GM12878 (cell line): Measurements from ENCODE around the gene CYTH3. TPM values are rescaled to one million over a fixed set of nuclear protein-coding genes. Genes with fewer than 3 reads are reported as not detected.

Experiments
- ATAC-seq: fragments of 200-7000 bp; cut with Tn5 transposase; 3 replicates; pipeline ENCODE4 v1.9.1; 2020; ENCODE audit warnings: mild to moderate bottlenecking, moderate library complexity
- BruUV-seq: library from RNA; stranded (reverse); fragments of 400-500 nt; replicated peaks from 2 replicates; lab custom pipeline; 2021; lab: Mats Ljungman, UMichigan
- CTCF ChIA-PET: fragments of 300-600 bp; sonication (Branson Sonifier 250); formaldehyde crosslinking; extraction: SDS; loops from one replicate; lab custom pipeline; 2021; ENCODE audit warnings: inconsistent platforms; lab: Yijun Ruan, JAX
- POLR2A ChIA-PET: fragments of 350-600 bp; formaldehyde crosslinking; extraction: SDS; loops from one replicate; lab custom pipeline; 2021; ENCODE audit warnings: inconsistent platforms; lab: Charles Lee
- RAD21 ChIA-PET: fragments of 300-600 bp; sonication (Branson Sonifier 250); formaldehyde crosslinking; loops from one replicate; lab custom pipeline; 2023; ENCODE audit warnings: antibody characterized with exemption; ENCODE audit not compliant: unreplicated experiment; lab: Charles Lee
- SMC1A ChIA-PET: fragments of 300-600 bp; sonication (Branson Sonifier 250); formaldehyde crosslinking; loops from one replicate; lab custom pipeline; 2023; ENCODE audit not compliant: unreplicated experiment, uncharacterized antibody; lab: Charles Lee
- DNase-seq: peaks from one replicate; pipeline ENCODE4 v3.0.0-alpha.2; 2011; ENCODE audit warnings: low read depth, low spot score
- FAIRE-seq: peaks from 3 replicates; lab custom pipeline; 2011; peaks lifted over from hg19 to GRCh38; lab: Jason Lieb, UNC
- H2AFZ ChIP-seq: 2 replicates; pipeline ENCODE4 v1.6.0; 2011; ENCODE audit warnings: low read depth, low read length, control low read depth; ENCODE audit not compliant: control insufficient read depth
- H3K27ac ChIP-seq: 2 replicates; pipeline ENCODE4 v1.5.1; 2011; ENCODE audit warnings: control low read depth; ENCODE audit not compliant: control insufficient read depth, insufficient read depth
- H3K27me3 ChIP-seq, 2 experiments: replicated peaks in 1 of 2; 2 replicates each; pipeline versions ENCODE4 v1.6.0 to v1.6.1; 2011; ENCODE audit warnings: low read length in 1 of 2; ENCODE audit not compliant: control insufficient read depth in 2 of 2, insufficient read depth in 2 of 2
- H3K36me3 ChIP-seq, 2 experiments: 2 replicates each; pipeline ENCODE4 v1.5.1; 2011; ENCODE audit warnings: low read length in 1 of 2; ENCODE audit not compliant: control insufficient read depth in 2 of 2, insufficient read depth in 2 of 2
- H3K4me1 ChIP-seq: 2 replicates; pipeline ENCODE4 v1.6.1; 2011; ENCODE audit warnings: mild to moderate bottlenecking, low read length, moderate library complexity, mixed read lengths; ENCODE audit not compliant: control insufficient read depth, insufficient read depth
- H3K4me2 ChIP-seq: 2 replicates; pipeline ENCODE4 v1.6.0; 2011; ENCODE audit warnings: control low read depth; ENCODE audit not compliant: control insufficient read depth, insufficient read depth
- H3K4me3 ChIP-seq: fragments of 200-600 bp; sonication (generic); 2 replicates; pipeline ENCODE4 v1.5.1; 2016
- H3K79me2 ChIP-seq: 2 replicates; pipeline ENCODE4 v1.6.0; 2011; ENCODE audit warnings: low read length; ENCODE audit not compliant: control insufficient read depth, insufficient read depth
- H3K9ac ChIP-seq: 2 replicates; pipeline ENCODE4 v1.8.0; 2011; ENCODE audit warnings: low read length, control low read depth, mixed read lengths; ENCODE audit not compliant: control insufficient read depth, insufficient read depth
- H3K9me3 ChIP-seq: replicated peaks from 3 replicates; pipeline ENCODE4 v1.5.1; 2011; ENCODE audit warnings: mild to moderate bottlenecking, low read length; ENCODE audit not compliant: control insufficient read depth, insufficient read depth
- H4K20me1 ChIP-seq: 2 replicates; pipeline ENCODE4 v1.6.0; 2011; ENCODE audit not compliant: control insufficient read depth, insufficient read depth
- ASH2L ChIP-seq: fragments of 300-600, 200-600 bp; sonication (generic); IDR thresholded peaks from 2 replicates; pipeline ENCODE4 v1.6.1; 2017; ENCODE audit warnings: low read depth, mild to moderate bottlenecking, borderline replicate concordance
- CBX5 ChIP-seq: sonication (generic); IDR thresholded peaks from 2 replicates; pipeline ENCODE4 v1.6.1; 2016; ENCODE audit warnings: low read depth, moderate library complexity, mild to moderate bottlenecking, inconsistent platforms
- IKZF1 ChIP-seq: fragments of 450-650 bp; conservative IDR thresholded peaks from 2 replicates; pipeline ENCODE4 v1.6.1; 2017; ENCODE audit warnings: antibody characterized with exemption, mild to moderate bottlenecking
- IKZF2 ChIP-seq, 2 experiments: fragments of 450-650 bp; IDR thresholded peaks; 2 replicates each; pipeline ENCODE4 v1.6.1; 2017; ENCODE audit warnings: mild to moderate bottlenecking in 2 of 2, moderate library complexity in 2 of 2
- JUNB ChIP-seq: IDR thresholded peaks from 2 replicates; pipeline ENCODE4 v1.6.1; 2016; ENCODE audit warnings: antibody characterized with exemption, mild to moderate bottlenecking
- PAX5 ChIP-seq: IDR thresholded peaks from 2 replicates; pipeline ENCODE4 v1.6.1; 2011; ENCODE audit warnings: low read depth, low read length, borderline replicate concordance
- PML ChIP-seq: IDR thresholded peaks from 2 replicates; pipeline ENCODE4 v1.6.1; 2012; ENCODE audit warnings: low read length, inconsistent platforms
- RUNX3 ChIP-seq: IDR thresholded peaks from 2 replicates; pipeline ENCODE4 v1.6.1; 2012; ENCODE audit warnings: low read length, inconsistent platforms
- SRF ChIP-seq, 2 experiments: IDR thresholded peaks; 2 replicates each; pipeline ENCODE4 v1.6.1; 2011; ENCODE audit warnings: low read depth in 2 of 2, low read length in 2 of 2, mild to moderate bottlenecking in 1 of 2, moderate library complexity in 1 of 2
- TBL1XR1 ChIP-seq: IDR thresholded peaks from 2 replicates; pipeline ENCODE4 v1.6.1; 2012; ENCODE audit warnings: low read depth, low read length, improper control_type of control experiment
- TCF12 ChIP-seq: IDR thresholded peaks from 2 replicates; pipeline ENCODE4 v1.6.1; 2011; ENCODE audit warnings: low read depth, mild to moderate bottlenecking, low read length
- ZNF384 ChIP-seq: IDR thresholded peaks from 2 replicates; pipeline ENCODE4 v1.6.1; 2012; ENCODE audit warnings: low read depth, mild to moderate bottlenecking, low read length, improper control_type of control experiment, borderline replicate concordance
- ZNF622 ChIP-seq: fragments of 450-650 bp; IDR thresholded peaks from 2 replicates; pipeline ENCODE4 v1.6.1; 2017; ENCODE audit warnings: mild to moderate bottlenecking, inconsistent platforms
- WGBS: methylation state at CpG from one replicate; pipeline ENCODE4 v1.1.6; 2016; ENCODE audit warnings: low lambda C conversion rate; ENCODE audit not compliant: insufficient replicate concordance, insufficient coverage; ENCODE audit errors: missing lambda C conversion rate; 5-methylcytosine and 5-hydroxymethylcytosine counted together
- in situ Hi-C: fragments of 300-500 bp; cut with MboI; formaldehyde crosslinking; loops from 9 replicates; pipeline ENCODE4 v1.14.3; 2018; ENCODE audit warnings: mixed read lengths
- intact Hi-C: fragments of 100-400 bp; cut with micrococcal nuclease; formaldehyde crosslinking; loops from one replicate; pipeline ENCODE4 v1.14.2; 2022; ENCODE audit not compliant: unreplicated experiment
- polyA plus RNA-seq, 11 experiments: library from polyadenylated mRNA; depleted of rRNA in 4 of 11; unstranded in 6 of 11; stranded (reverse) in 5 of 11; fragments of >200 nt; fragmentation: Nextera tagmentation in 4 of 11; fragmentation: Illumina TruSeq in 1 of 11; extraction: Ambion mirVana in 4 of 11; extraction: Trizol in 1 of 11; gene quantifications; 1 replicate in 1 of 11; 2 replicates in 10 of 11; pipeline versions ENCODE4 v1.2.1 to v1.2.3, GENCODE V29; 2011 to 2016; ENCODE audit warnings: inconsistent platforms in 2 of 11, missing spikeins in 2 of 11, low read depth in 1 of 11
- total RNA-seq, 4 experiments: library from RNA; depleted of rRNA in 3 of 4; stranded (reverse); fragments of >200 nt in 3 of 4; fragmentation: Illumina TruSeq in 1 of 4; extraction: Trizol in 1 of 4; gene quantifications; 2 replicates each; pipeline versions ENCODE4 v1.2.1 to v1.2.3, GENCODE V29; 2013 to 2021
- TF ChIP-seq, protein P1 (sequence below): fragments of 450-650 bp; IDR thresholded peaks from 2 replicates; pipeline ENCODE4 v1.6.1; 2017; ENCODE audit warnings: low read depth, mild to moderate bottlenecking, moderate library complexity
- TF ChIP-seq, protein P2 (sequence below): IDR thresholded peaks from 2 replicates; pipeline ENCODE4 v1.6.1; 2012; ENCODE audit warnings: low read length, inconsistent platforms

CYTH3 gene
- total and polyA plus RNA-seq, 10 of the 15 experiments (the other 5 are each of a cell fraction or from before 2014, with no cell fraction given): 0.45 to 28.2 (median 15.7) TPM

DNA sequence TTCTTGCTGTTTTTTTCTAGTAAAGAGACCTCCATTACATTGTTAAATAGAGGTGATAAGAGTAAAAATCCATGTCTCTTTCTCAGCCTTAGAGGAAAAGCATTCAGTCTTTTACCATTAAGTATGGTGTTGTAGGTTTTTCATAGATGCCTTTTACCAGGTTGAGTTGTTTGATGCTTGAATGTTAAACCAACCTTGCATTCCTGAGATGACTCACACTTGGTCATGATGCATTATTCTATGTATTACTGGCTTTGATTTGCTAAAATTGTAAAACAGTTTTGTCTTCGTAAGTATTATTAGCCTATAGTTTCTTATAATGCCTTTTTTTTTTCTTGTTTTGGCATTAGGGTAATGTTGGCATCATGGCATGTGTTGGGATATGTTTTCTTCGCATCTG is 151.3 kb downstream of the CYTH3 start:
- H3K27ac ChIP-seq: no peak overlapping the region
- DNase-seq (no peak), FAIRE-seq (peak; percentile 89), ATAC-seq (no peak)
- in situ Hi-C loops: no loop called here
- peaks cover 14% of the 10 kb centered on the region for H3K9me3 ChIP-seq
- H2AFZ ChIP-seq: no peak overlapping the region
- H3K79me2 ChIP-seq: no peaks in the 10 kb centered on the region
- H4K20me1 ChIP-seq: no peaks in the 10 kb centered on the region
- ChIA-PET RAD21 (no interaction called here), POLR2A (interaction anchor here (0.6 kb wide), 1 partner anchor 117 kb away, joined by 3 read pairs; no protein-coding TSS in a partner anchor), SMC1A (interaction anchor here (0.8 to 1.3 kb wide), 2 partner anchors 14 to 204 kb away, joined by 3 to 8 read pairs; no protein-coding TSS in a partner anchor), CTCF (no interaction called here)
- peaks cover 3% of the 10 kb centered on the region; the same call in 1 of the 2 replicates for H3K4me1 ChIP-seq
- peaks cover 7 to 17% of the 10 kb centered on the region in 2 experiments for H3K36me3 ChIP-seq
- WGBS: 75% methylated on average over 2 of the region's 2 CpGs
- TF ChIP-seq JUNB (peak; percentile 49; the same call in 1 of the 2 replicates), IKZF1 (no peak), CBX5 (peak; percentile 79; the same call in 1 of the 2 replicates)
- no peak overlapping the region for H3K4me3 ChIP-seq
- H3K9ac ChIP-seq: no peak overlapping the region
- intact Hi-C loops: no loop called here
- H3K27me3 ChIP-seq: no peaks in the 10 kb centered on the region
- no peak overlapping the region for H3K4me2 ChIP-seq
- no TSS peak for BruUV-seq

DNA sequence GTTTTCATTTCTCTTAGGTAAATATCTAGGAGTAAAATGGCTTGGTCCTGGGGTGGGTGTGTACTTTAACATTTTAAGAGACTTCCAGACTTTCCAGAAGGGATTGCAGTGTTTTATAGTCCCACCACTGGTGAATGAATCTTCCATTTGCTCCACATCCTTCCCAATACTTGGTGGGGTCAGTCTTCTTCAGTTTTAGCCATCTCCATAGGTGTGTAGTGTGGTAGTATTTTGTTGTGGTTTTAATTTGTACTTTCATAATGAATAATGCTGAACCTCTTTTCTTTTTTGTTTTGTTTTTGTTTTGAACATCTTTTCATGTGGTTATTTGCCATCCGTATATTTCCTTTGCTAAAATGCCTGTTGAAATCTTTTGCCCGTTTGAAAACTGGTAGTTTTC is 154.9 kb downstream of the CYTH3 start:
- ChIA-PET CTCF (interaction anchor here (2.9 kb wide), 1 partner anchor 10 kb away, joined by 13 read pairs; no protein-coding TSS in a partner anchor), POLR2A (no interaction called here), SMC1A (no interaction called here), RAD21 (no interaction called here)
- Histone ChIP-seq H3K4me3 (no peak overlapping the region), H3K4me1 (peaks cover 3% of the 10 kb centered on the region; the same call in 1 of the 2 replicates), H3K79me2 (no peaks in the 10 kb centered on the region), H3K9ac (no peak overlapping the region), H3K27me3 (no peaks in the 10 kb centered on the region), H4K20me1 (no peaks in the 10 kb centered on the region), H3K36me3 (peaks cover 7 to 33% of the 10 kb centered on the region in 2 experiments), H3K27ac (no peak overlapping the region), H3K4me2 (no peak overlapping the region), H3K9me3 (peaks cover 14% of the 10 kb centered on the region), H2AFZ (no peak overlapping the region)
- intact Hi-C loops (loop anchor here (1.0 kb wide), 1 partner anchor 9 kb away; no protein-coding TSS in a partner anchor), in situ Hi-C loops (no loop called here)
- no peak for DNase-seq
- FAIRE-seq: no peak
- peak; percentile 52 for ATAC-seq
- WGBS: 56% methylated on average over 2 of the region's 2 CpGs
- BruUV-seq: no TSS peak
- no peak for TF ChIP-seq ZNF384
- no peak for TF ChIP-seq PAX5
- TF ChIP-seq, protein P1, sequence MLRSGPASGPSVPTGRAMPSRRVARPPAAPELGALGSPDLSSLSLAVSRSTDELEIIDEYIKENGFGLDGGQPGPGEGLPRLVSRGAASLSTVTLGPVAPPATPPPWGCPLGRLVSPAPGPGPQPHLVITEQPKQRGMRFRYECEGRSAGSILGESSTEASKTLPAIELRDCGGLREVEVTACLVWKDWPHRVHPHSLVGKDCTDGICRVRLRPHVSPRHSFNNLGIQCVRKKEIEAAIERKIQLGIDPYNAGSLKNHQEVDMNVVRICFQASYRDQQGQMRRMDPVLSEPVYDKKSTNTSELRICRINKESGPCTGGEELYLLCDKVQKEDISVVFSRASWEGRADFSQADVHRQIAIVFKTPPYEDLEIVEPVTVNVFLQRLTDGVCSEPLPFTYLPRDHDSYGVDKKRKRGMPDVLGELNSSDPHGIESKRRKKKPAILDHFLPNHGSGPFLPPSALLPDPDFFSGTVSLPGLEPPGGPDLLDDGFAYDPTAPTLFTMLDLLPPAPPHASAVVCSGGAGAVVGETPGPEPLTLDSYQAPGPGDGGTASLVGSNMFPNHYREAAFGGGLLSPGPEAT: 0 out of 2 replicates have a peak, but pooled peaks have one; percentile 21
- TF ChIP-seq JUNB: peak; percentile 69
- TF ChIP-seq PML: no peak
- no peak for TF ChIP-seq SRF (IDR thresholded peaks at IDR 0.05; ENCODE audit: low read depth in 2 of 2, low read length in 2 of 2)
- TF ChIP-seq, protein P2, sequence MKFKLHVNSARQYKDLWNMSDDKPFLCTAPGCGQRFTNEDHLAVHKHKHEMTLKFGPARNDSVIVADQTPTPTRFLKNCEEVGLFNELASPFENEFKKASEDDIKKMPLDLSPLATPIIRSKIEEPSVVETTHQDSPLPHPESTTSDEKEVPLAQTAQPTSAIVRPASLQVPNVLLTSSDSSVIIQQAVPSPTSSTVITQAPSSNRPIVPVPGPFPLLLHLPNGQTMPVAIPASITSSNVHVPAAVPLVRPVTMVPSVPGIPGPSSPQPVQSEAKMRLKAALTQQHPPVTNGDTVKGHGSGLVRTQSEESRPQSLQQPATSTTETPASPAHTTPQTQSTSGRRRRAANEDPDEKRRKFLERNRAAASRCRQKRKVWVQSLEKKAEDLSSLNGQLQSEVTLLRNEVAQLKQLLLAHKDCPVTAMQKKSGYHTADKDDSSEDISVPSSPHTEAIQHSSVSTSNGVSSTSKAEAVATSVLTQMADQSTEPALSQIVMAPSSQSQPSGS: no peak
- no peak for TF ChIP-seq ZNF622
- no peak for TF ChIP-seq TBL1XR1
- no peak for TF ChIP-seq ASH2L
- TF ChIP-seq TCF12: no peak
- peak; percentile 22; the same call in 1 of the 2 replicates for TF ChIP-seq IKZF1
- peak; percentile 63 to 67; a peak in 3 of 4 replicates for TF ChIP-seq IKZF2 (IDR thresholded peaks at IDR 0.05)
- peak; percentile 89 for TF ChIP-seq RUNX3
